B cell (primary cell): Measurements from ENCODE around the gene KRT82. TPM values are rescaled to one million over a fixed set of nuclear protein-coding genes. Genes with fewer than 3 reads are reported as not detected.

ENCODE experiments used
- ATAC-seq: fragments of 200-7000 bp; cut with Tn5 transposase; one replicate; pipeline ENCODE4 v1.10.0; 2021; ENCODE audit warnings: low read depth, mild to moderate bottlenecking, moderate number of reproducible peaks, moderate library complexity
- CTCF ChIA-PET: fragments of 350-600 bp; sonication (Branson Sonifier 250); formaldehyde crosslinking; loops from one replicate; lab custom pipeline; 2021; ENCODE audit warnings: antibody characterized with exemption, inconsistent platforms; lab: Charles Lee
- POLR2A ChIA-PET: fragments of 350-600 bp; sonication (Branson Sonifier 250); formaldehyde crosslinking; loops from one replicate; lab custom pipeline; 2021; ENCODE audit warnings: antibody characterized with exemption; lab: Charles Lee
- DNase-seq: peaks from one replicate; pipeline ENCODE4 v3.0.0; 2013
- H2AFZ ChIP-seq: 2 replicates; pipeline ENCODE4 v1.6.1; 2012; ENCODE audit warnings: mild to moderate bottlenecking, low read depth, low read length; ENCODE audit not compliant: insufficient read depth, poor library complexity, severe bottlenecking
- H3K27ac ChIP-seq, 2 donors: 1 replicate in 1 of 2; 2 replicates in 1 of 2; pipeline ENCODE4 v1.5.1; 2012 to 2013; ENCODE audit warnings: low read length in 2 of 2, mild to moderate bottlenecking in 2 of 2, moderate library complexity in 1 of 2
- H3K27me3 ChIP-seq, 4 experiments: fragments of 200-600 bp in 1 of 4; sonication (generic) in 1 of 4; replicated peaks in 1 of 4; 1 replicate in 2 of 4; 2 replicates in 2 of 4; pipeline versions ENCODE4 v1.6.1 to v1.7.0; 2013 to 2016; ENCODE audit warnings: low read length in 3 of 4, mild to moderate bottlenecking in 2 of 4, mixed read lengths in 1 of 4, moderate library complexity in 1 of 4; ENCODE audit not compliant: insufficient read depth in 4 of 4, control insufficient read depth in 3 of 4; ENCODE audit errors: control extremely low read depth in 1 of 4
- H3K36me3 ChIP-seq, 2 experiments: replicated peaks in 1 of 2; 1 replicate in 1 of 2; 2 replicates in 1 of 2; pipeline versions ENCODE4 v1.6.1 to v1.7.1; 2013; ENCODE audit warnings: low read length in 1 of 2; ENCODE audit not compliant: insufficient read depth in 2 of 2, control insufficient read depth in 1 of 2; ENCODE audit errors: control extremely low read depth in 1 of 2, extremely low read depth in 1 of 2
- H3K4me1 ChIP-seq, 2 donors: fragments of 200-600 bp in 1 of 2; sonication (generic) in 1 of 2; 1 replicate in 1 of 2; 2 replicates in 1 of 2; pipeline versions ENCODE4 v1.5.1 to v1.6.1; 2013 to 2017; ENCODE audit warnings: low read length in 2 of 2; ENCODE audit not compliant: control insufficient read depth in 2 of 2, insufficient read depth in 2 of 2
- H3K4me2 ChIP-seq: replicated peaks from 2 replicates; pipeline ENCODE3; 2012; ENCODE audit warnings: mild to moderate bottlenecking, low read depth, low read length; ENCODE audit not compliant: poor library complexity, severe bottlenecking
- H3K4me3 ChIP-seq, 5 experiments: fragments of 200-600 bp in 1 of 5; sonication (generic) in 1 of 5; 1 replicate in 3 of 5; 2 replicates in 2 of 5; pipeline versions ENCODE4 v1.5.1 to v1.7.0; 2011 to 2016; ENCODE audit warnings: low read length in 4 of 5, mild to moderate bottlenecking in 4 of 5, low read depth in 2 of 5, control low read depth in 1 of 5, moderate library complexity in 1 of 5; ENCODE audit not compliant: insufficient read depth in 1 of 5; ENCODE audit errors: control extremely low read depth in 1 of 5, extremely low read depth in 1 of 5
- H3K79me2 ChIP-seq: fragments of 200-600 bp; sonication (generic); one replicate; pipeline ENCODE4 v1.6.0; 2016; ENCODE audit warnings: low read length; ENCODE audit not compliant: control insufficient read depth, insufficient read depth
- H3K9ac ChIP-seq: fragments of 200-600 bp; sonication (generic); 2 replicates; pipeline ENCODE4 v1.6.1; 2017; ENCODE audit warnings: mild to moderate bottlenecking, low read length, moderate library complexity
- H3K9me3 ChIP-seq, 3 donors: one replicate each; pipeline versions ENCODE4 v1.6.1 to v1.7.1; 2013; ENCODE audit warnings: low read length in 2 of 3; ENCODE audit not compliant: control insufficient read depth in 2 of 3, insufficient read depth in 1 of 3; ENCODE audit errors: control extremely low read depth in 1 of 3
- H4K20me1 ChIP-seq: 2 replicates; pipeline ENCODE4 v1.6.0; 2012; ENCODE audit warnings: mild to moderate bottlenecking, low read length; ENCODE audit not compliant: insufficient read depth, control insufficient read depth, poor library complexity, severe bottlenecking
- H3K27ac Mint-ChIP-seq: one replicate; pipeline ENCODE4 v1.8.0; 2021; ENCODE audit warnings: mixed read lengths
- H3K27me3 Mint-ChIP-seq: one replicate; pipeline ENCODE4 v1.8.0; 2021; ENCODE audit warnings: mixed read lengths
- H3K4me1 Mint-ChIP-seq: one replicate; pipeline ENCODE4 v1.8.0; 2021; ENCODE audit warnings: mixed read lengths
- H3K4me3 Mint-ChIP-seq: one replicate; pipeline ENCODE4 v1.8.0; 2021; ENCODE audit warnings: mixed read lengths
- H3K9me3 Mint-ChIP-seq: one replicate; pipeline ENCODE4 v1.8.0; 2022; ENCODE audit warnings: mixed read lengths; ENCODE audit not compliant: insufficient read depth
- EZH2 ChIP-seq: IDR thresholded peaks from 2 replicates; pipeline ENCODE4 v1.6.1; 2012; ENCODE audit warnings: borderline replicate concordance, low read depth, mild to moderate bottlenecking, moderate library complexity, low read length; ENCODE audit not compliant: insufficient read depth, poor library complexity, severe bottlenecking
- WGBS: methylation state at CpG from one replicate; pipeline ENCODE4 v1.1.5; 2013; ENCODE audit warnings: missing lambda C conversion rate; ENCODE audit not compliant: insufficient coverage; 5-methylcytosine and 5-hydroxymethylcytosine counted together
- intact Hi-C: fragments of 100-400 bp; cut with micrococcal nuclease; formaldehyde crosslinking; loops from one replicate; pipeline ENCODE4 v1.10.0; 2022
- polyA plus RNA-seq: library from polyadenylated mRNA; depleted of rRNA; stranded (reverse); fragments of >200 nt; gene quantifications from 2 replicates; pipeline ENCODE4 v1.2.3, GENCODE V29; 2012
- total RNA-seq, 2 donors: library from RNA; stranded (reverse); fragments of 120-200 nt in 1 of 2; gene quantifications; 1 replicate in 1 of 2; 2 replicates in 1 of 2; pipeline versions ENCODE4 v1.2.3 to v1.2.4, GENCODE V29; 2013 to 2022
- TF ChIP-seq, protein P1 (sequence below): fragments of 200-600 bp; IDR thresholded peaks from one replicate; pipeline ENCODE4 v1.8.0; 2022; ENCODE audit warnings: antibody characterized with exemption, mild to moderate bottlenecking

Gene KRT82
- total and polyA plus RNA-seq, 2 donors (not counting 1 experiment from before 2014, with no cell fraction given), result not detected

DNA sequence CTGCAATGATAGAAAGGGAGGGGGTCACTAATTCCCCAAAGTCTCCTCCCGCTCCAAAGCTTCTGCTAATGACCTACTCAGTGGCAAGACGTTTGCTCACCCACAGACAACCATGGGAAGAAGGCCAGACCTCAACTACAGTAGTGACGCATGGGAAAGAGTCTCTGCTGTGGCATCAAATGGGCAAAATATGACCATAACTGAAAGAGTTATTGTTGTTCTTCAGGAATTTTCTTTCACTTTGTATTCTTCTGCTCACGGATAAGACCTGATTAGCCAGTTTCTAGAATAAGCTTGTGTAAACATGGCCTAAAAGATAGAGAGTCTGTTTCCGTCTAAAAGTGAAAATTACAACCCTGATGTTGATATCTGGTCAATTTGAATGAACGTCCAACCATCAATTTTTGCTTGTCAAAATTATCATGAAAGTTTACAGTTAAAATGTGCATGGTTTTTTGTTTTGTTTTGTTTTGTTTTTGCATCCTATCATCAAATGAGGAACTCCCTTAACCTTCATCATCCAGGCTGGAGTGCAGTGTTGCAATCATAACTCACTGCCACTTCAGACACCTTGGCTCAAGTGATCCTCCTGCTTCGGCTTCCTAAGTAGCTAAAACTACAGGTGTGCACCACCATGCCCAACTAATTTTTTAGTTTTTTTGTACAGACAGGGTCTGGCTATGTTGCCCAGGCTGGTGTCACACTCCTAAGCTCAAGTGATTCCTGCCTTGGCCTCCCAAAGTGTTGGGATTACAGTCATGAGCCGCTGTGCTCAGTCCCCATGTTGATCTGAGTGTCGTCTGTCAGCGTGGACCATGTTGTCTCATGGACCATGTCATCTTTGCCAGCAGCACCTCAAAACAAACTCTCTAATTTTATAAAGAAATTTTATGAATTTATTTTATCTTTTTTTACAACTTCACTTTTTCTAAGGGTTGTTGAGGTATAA lies 38.8 kb upstream of the KRT82 start:
- 100% methylated on average over 2 of the region's 10 CpGs for WGBS
- Mint-ChIP-seq H3K4me1 (peaks cover 3% of the 10 kb centered on the region), H3K27ac (no peak overlapping the region), H3K9me3 (peaks cover 2% of the 10 kb centered on the region), H3K27me3 (peaks cover 29% of the 10 kb centered on the region), H3K4me3 (no peak overlapping the region)
- CTCF ChIA-PET, result no interaction called here
- Histone ChIP-seq H3K79me2 (no peaks in the 10 kb centered on the region), H3K9me3 (no peaks in the 10 kb centered on the region), H3K27ac (no peak overlapping the region), H4K20me1 (no peaks in the 10 kb centered on the region), H2AFZ (no peak overlapping the region), H3K4me2 (no peak overlapping the region), H3K27me3 (peaks cover 0 to 3% (median 0%) of the 10 kb centered on the region in 4 experiments), H3K4me3 (no peak overlapping the region), H3K4me1 (no peaks in the 10 kb centered on the region), H3K9ac (no peak overlapping the region), H3K36me3 (no peaks in the 10 kb centered on the region)
- no peak for DNase-seq
- ATAC-seq, result no peak
- POLR2A ChIA-PET, result no interaction called here
- intact Hi-C loops, result no loop called here
- TF ChIP-seq, protein P1, sequence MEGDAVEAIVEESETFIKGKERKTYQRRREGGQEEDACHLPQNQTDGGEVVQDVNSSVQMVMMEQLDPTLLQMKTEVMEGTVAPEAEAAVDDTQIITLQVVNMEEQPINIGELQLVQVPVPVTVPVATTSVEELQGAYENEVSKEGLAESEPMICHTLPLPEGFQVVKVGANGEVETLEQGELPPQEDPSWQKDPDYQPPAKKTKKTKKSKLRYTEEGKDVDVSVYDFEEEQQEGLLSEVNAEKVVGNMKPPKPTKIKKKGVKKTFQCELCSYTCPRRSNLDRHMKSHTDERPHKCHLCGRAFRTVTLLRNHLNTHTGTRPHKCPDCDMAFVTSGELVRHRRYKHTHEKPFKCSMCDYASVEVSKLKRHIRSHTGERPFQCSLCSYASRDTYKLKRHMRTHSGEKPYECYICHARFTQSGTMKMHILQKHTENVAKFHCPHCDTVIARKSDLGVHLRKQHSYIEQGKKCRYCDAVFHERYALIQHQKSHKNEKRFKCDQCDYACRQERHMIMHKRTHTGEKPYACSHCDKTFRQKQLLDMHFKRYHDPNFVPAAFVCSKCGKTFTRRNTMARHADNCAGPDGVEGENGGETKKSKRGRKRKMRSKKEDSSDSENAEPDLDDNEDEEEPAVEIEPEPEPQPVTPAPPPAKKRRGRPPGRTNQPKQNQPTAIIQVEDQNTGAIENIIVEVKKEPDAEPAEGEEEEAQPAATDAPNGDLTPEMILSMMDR, result no peak
- no peak for TF ChIP-seq EZH2

DNA sequence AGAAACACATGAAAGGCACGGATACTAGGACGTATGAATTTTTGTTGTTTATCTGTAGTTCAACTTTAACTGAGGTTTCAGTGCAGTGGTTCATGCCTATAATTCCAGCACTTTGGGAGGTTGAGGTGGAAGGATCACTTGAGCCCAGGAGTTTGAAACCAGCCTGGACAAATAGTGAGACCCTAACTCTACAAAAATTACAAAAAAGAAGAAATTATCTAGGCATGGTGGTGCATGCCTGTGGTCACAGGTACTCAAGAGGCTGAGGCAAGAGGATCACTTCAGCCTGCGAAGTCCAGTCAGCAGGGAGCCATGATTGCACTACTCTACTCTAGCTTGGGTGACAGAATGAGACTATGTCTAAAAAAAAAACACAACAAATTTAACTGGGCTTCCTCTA lies 37.8 kb upstream of the KRT82 start:
- H3K27ac ChIP-seq, result no peak overlapping the region
- H3K4me2 ChIP-seq, result no peak overlapping the region
- Mint-ChIP-seq H3K27ac (no peak overlapping the region), H3K9me3 (peaks cover 2% of the 10 kb centered on the region), H3K4me3 (no peak overlapping the region), H3K4me1 (peaks cover 3% of the 10 kb centered on the region), H3K27me3 (peaks cover 32% of the 10 kb centered on the region)
- intact Hi-C loops, result no loop called here
- ATAC-seq (no peak), DNase-seq (no peak)
- H3K4me3 ChIP-seq, result no peak overlapping the region
- no peak overlapping the region for H2AFZ ChIP-seq
- H3K9ac ChIP-seq, result no peak overlapping the region
- H3K27me3 ChIP-seq, result peaks cover 0 to 3% (median 0%) of the 10 kb centered on the region in 4 experiments
- no peaks in the 10 kb centered on the region for H3K9me3 ChIP-seq
- H3K4me1 ChIP-seq, result no peaks in the 10 kb centered on the region
- no CpG with 5 or more reads among the region's 3 CpGs for WGBS
- ChIA-PET CTCF (no interaction called here), POLR2A (no interaction called here)
- no peaks in the 10 kb centered on the region for H4K20me1 ChIP-seq
- H3K36me3 ChIP-seq, result no peaks in the 10 kb centered on the region
- no peaks in the 10 kb centered on the region for H3K79me2 ChIP-seq
- TF ChIP-seq EZH2, result no peak
- TF ChIP-seq, protein P1, result no peak
